Memory B cell (primary cell): Measurements from ENCODE around the gene NEU2.

Experiments used
- ATAC-seq: fragments of 150-1000 bp; cut with Tn5 transposase; 2 replicates; pipeline ENCODE4 v1.10.0; 2021; ENCODE audit warnings: low read depth, mild to moderate bottlenecking, moderate library complexity
- DNase-seq, 2 donors: peaks; one replicate each; pipeline ENCODE4 v3.0.0; 2022; ENCODE audit warnings: low spot score in 2 of 2
- H3K27ac Mint-ChIP-seq: one replicate; pipeline ENCODE4 v1.8.0; 2022; ENCODE audit warnings: mild to moderate bottlenecking, moderate library complexity, mixed read lengths
- H3K27me3 Mint-ChIP-seq: one replicate; pipeline ENCODE4 v1.8.0; 2022; ENCODE audit warnings: mixed read lengths
- H3K36me3 Mint-ChIP-seq: one replicate; pipeline ENCODE4 v1.8.0; 2022; ENCODE audit warnings: mild to moderate bottlenecking, mixed read lengths
- H3K4me1 Mint-ChIP-seq: one replicate; pipeline ENCODE4 v1.8.0; 2022; ENCODE audit warnings: mixed read lengths
- H3K4me3 Mint-ChIP-seq: one replicate; pipeline ENCODE4 v1.8.0; 2022; ENCODE audit warnings: mild to moderate bottlenecking, moderate library complexity, mixed read lengths
- H3K9me3 Mint-ChIP-seq: one replicate; pipeline ENCODE4 v1.8.0; 2022; ENCODE audit warnings: mixed read lengths

Gene NEU2

GRCh38 chr2:233036162-233036838, 3.8 kb downstream of the NEU2 start:
- ATAC-seq, result no peak
- Mint-ChIP-seq H3K4me3 (no peak overlapping the region), H3K27me3 (peaks cover 4% of the 10 kb centered on the region), H3K27ac (no peak overlapping the region), H3K4me1 (no peaks in the 10 kb centered on the region), H3K9me3 (no peaks in the 10 kb centered on the region), H3K36me3 (no peaks in the 10 kb centered on the region)
- no peak for DNase-seq

- Mint-ChIP-seq H3K36me3 (no peaks in the 10 kb centered on the region), H3K27me3 (peaks cover 6% of the 10 kb centered on the region), H3K9me3 (no peaks in the 10 kb centered on the region), H3K27ac (no peak overlapping the region), H3K4me3 (no peak overlapping the region), H3K4me1 (no peaks in the 10 kb centered on the region)
- DNase-seq (no peak), ATAC-seq (no peak)
Measured at GRCh38 chr2:233037078-233037477, 4.6 kb downstream of the NEU2 start.

- Mint-ChIP-seq H3K4me1 (no peaks in the 10 kb centered on the region), H3K27me3 (peaks cover 9% of the 10 kb centered on the region), H3K9me3 (no peaks in the 10 kb centered on the region), H3K4me3 (no peak overlapping the region), H3K36me3 (no peaks in the 10 kb centered on the region), H3K27ac (no peak overlapping the region)
- ATAC-seq (no peak), DNase-seq (no peak)
Measured at GRCh38 chr2:233039212-233039845, 6.9 kb downstream of the NEU2 start.

GRCh38 chr2:233039846-233040530, 7.5 kb downstream of the NEU2 start:
- no peaks in the 10 kb centered on the region for H3K9me3 Mint-ChIP-seq
- peaks cover 9% of the 10 kb centered on the region for H3K27me3 Mint-ChIP-seq
- H3K27ac Mint-ChIP-seq, result no peak overlapping the region
- H3K36me3 Mint-ChIP-seq, result no peaks in the 10 kb centered on the region
- DNase-seq (no peak), ATAC-seq (no peak)
- H3K4me1 Mint-ChIP-seq, result no peaks in the 10 kb centered on the region
- H3K4me3 Mint-ChIP-seq, result no peak overlapping the region

- H3K27me3 Mint-ChIP-seq, result peaks cover 9% of the 10 kb centered on the region
- DNase-seq (no peak), ATAC-seq (no peak)
- no peak overlapping the region for H3K4me3 Mint-ChIP-seq
- H3K4me1 Mint-ChIP-seq, result no peaks in the 10 kb centered on the region
- H3K36me3 Mint-ChIP-seq, result no peaks in the 10 kb centered on the region
- no peak overlapping the region for H3K27ac Mint-ChIP-seq
- H3K9me3 Mint-ChIP-seq, result no peaks in the 10 kb centered on the region
Measured at GRCh38 chr2:233040571-233040970, 8.1 kb downstream of the NEU2 start.

GRCh38 chr2:233041722-233042323, 9.4 kb downstream of the NEU2 start:
- ATAC-seq, result no peak
- no peak overlapping the region for H3K27ac Mint-ChIP-seq
- DNase-seq, result no peak
- H3K36me3 Mint-ChIP-seq, result no peaks in the 10 kb centered on the region
- no peaks in the 10 kb centered on the region for H3K4me1 Mint-ChIP-seq
- no peaks in the 10 kb centered on the region for H3K9me3 Mint-ChIP-seq
- H3K4me3 Mint-ChIP-seq, result no peak overlapping the region
- peaks cover 9% of the 10 kb centered on the region for H3K27me3 Mint-ChIP-seq

GRCh38 chr2:233042549-233042948, 10.1 kb downstream of the NEU2 start:
- Mint-ChIP-seq H3K36me3 (no peaks in the 10 kb centered on the region), H3K9me3 (no peaks in the 10 kb centered on the region), H3K4me3 (no peak overlapping the region), H3K27ac (no peak overlapping the region), H3K4me1 (no peaks in the 10 kb centered on the region), H3K27me3 (peaks cover 9% of the 10 kb centered on the region)
- DNase-seq (no peak), ATAC-seq (no peak)

- Mint-ChIP-seq H3K36me3 (no peaks in the 10 kb centered on the region), H3K9me3 (no peaks in the 10 kb centered on the region), H3K4me1 (peaks cover 3% of the 10 kb centered on the region), H3K27ac (no peak overlapping the region), H3K4me3 (no peak overlapping the region), H3K27me3 (peaks cover 12% of the 10 kb centered on the region)
- DNase-seq (no peak), ATAC-seq (no peak)
Measured at GRCh38 chr2:233044974-233045605, 12.6 kb downstream of the NEU2 start.

- DNase-seq, result no peak
- Mint-ChIP-seq H3K4me3 (no peak overlapping the region), H3K27ac (no peak overlapping the region), H3K36me3 (no peaks in the 10 kb centered on the region), H3K4me1 (peaks cover 3% of the 10 kb centered on the region), H3K27me3 (peaks cover 8% of the 10 kb centered on the region), H3K9me3 (no peaks in the 10 kb centered on the region)
- no peak for ATAC-seq
Measured at GRCh38 chr2:233047206-233047605, 14.7 kb downstream of the NEU2 start.

- ATAC-seq (no peak), DNase-seq (no peak)
- no peaks in the 10 kb centered on the region for H3K36me3 Mint-ChIP-seq
- H3K27me3 Mint-ChIP-seq, result peaks cover 5% of the 10 kb centered on the region
- H3K27ac Mint-ChIP-seq, result no peak overlapping the region
- H3K4me1 Mint-ChIP-seq, result peaks cover 3% of the 10 kb centered on the region
- H3K4me3 Mint-ChIP-seq, result no peak overlapping the region
- no peaks in the 10 kb centered on the region for H3K9me3 Mint-ChIP-seq
Measured at GRCh38 chr2:233047667-233048066, 15.2 kb downstream of the NEU2 start.

GRCh38 chr2:233048569-233049193, 16.2 kb downstream of the NEU2 start:
- no peak overlapping the region for H3K4me3 Mint-ChIP-seq
- peaks cover 5% of the 10 kb centered on the region for H3K27me3 Mint-ChIP-seq
- no peak for DNase-seq
- peak overlapping the region; percentile 8 for H3K27ac Mint-ChIP-seq
- H3K36me3 Mint-ChIP-seq, result no peaks in the 10 kb centered on the region
- no peak for ATAC-seq
- peaks cover 3% of the 10 kb centered on the region for H3K4me1 Mint-ChIP-seq
- no peaks in the 10 kb centered on the region for H3K9me3 Mint-ChIP-seq

- no peak overlapping the region for H3K4me3 Mint-ChIP-seq
- ATAC-seq, result peak; percentile 66
Measured at GRCh38 chr2:233049194-233049761, 16.8 kb downstream of the NEU2 start.

More at GRCh38 chr2:233049194-233049761, 16.8 kb downstream of the NEU2 start:
- H3K4me1 Mint-ChIP-seq, result peaks cover 3% of the 10 kb centered on the region
- H3K27me3 Mint-ChIP-seq, result peaks cover 5% of the 10 kb centered on the region
- no peak for DNase-seq
- no peaks in the 10 kb centered on the region for H3K36me3 Mint-ChIP-seq
- peak overlapping the region; percentile 8 for H3K27ac Mint-ChIP-seq
- H3K9me3 Mint-ChIP-seq, result no peaks in the 10 kb centered on the region
